CD4-positive, CD25-positive, alpha-beta regulatory T cell (primary cell): ENCODE results near the gene ZNF699. TPM values are rescaled to one million over a fixed set of nuclear protein-coding genes. Genes with fewer than 3 reads are reported as not detected.
"Not testable (repeated sequence)": the region's sequence is repeated elsewhere in the genome, so short reads cannot be mapped to it uniquely, and the experiment has no call there.

Experiments used
- ATAC-seq, 2 donors: fragments of 150-1000 bp; cut with Tn5 transposase; one replicate each; pipeline ENCODE4 v1.10.0; 2021; ENCODE audit warnings: low read depth in 2 of 2, moderate number of reproducible peaks in 2 of 2, moderate library complexity in 1 of 2
- DNase-seq, 3 donors: peaks; one replicate each; pipeline versions ENCODE4 v3.0.0 to v3.0.0-alpha.2; 2012 to 2022; ENCODE audit warnings: mixed read lengths in 1 of 3
- H3K27ac ChIP-seq: one replicate; pipeline ENCODE4 v1.7.0; 2013; ENCODE audit warnings: mild to moderate bottlenecking, low read length; ENCODE audit not compliant: insufficient read depth, poor library complexity, severe bottlenecking
- H3K27me3 ChIP-seq: one replicate; pipeline ENCODE4 v1.7.0; 2013; ENCODE audit warnings: low read length; ENCODE audit not compliant: control insufficient read depth, insufficient read depth
- H3K36me3 ChIP-seq: one replicate; pipeline ENCODE4 v1.7.0; 2013; ENCODE audit warnings: mild to moderate bottlenecking, low read length, moderate library complexity; ENCODE audit not compliant: control insufficient read depth, insufficient read depth
- H3K4me1 ChIP-seq: 2 replicates; pipeline ENCODE4 v1.7.0; 2013; ENCODE audit warnings: mild to moderate bottlenecking, low read length; ENCODE audit not compliant: insufficient read depth, control insufficient read depth, poor library complexity, severe bottlenecking
- H3K4me3 ChIP-seq: one replicate; pipeline ENCODE4 v1.7.0; 2013; ENCODE audit warnings: low read depth, mild to moderate bottlenecking, low read length, moderate library complexity
- H3K9me3 ChIP-seq, 2 experiments: 1 replicate in 1 of 2; 2 replicates in 1 of 2; pipeline ENCODE4 v1.7.0; 2013; ENCODE audit warnings: low read length in 2 of 2, mild to moderate bottlenecking in 1 of 2, moderate library complexity in 1 of 2; ENCODE audit not compliant: control insufficient read depth in 2 of 2
- H3K27ac Mint-ChIP-seq, 3 donors: one replicate each; pipeline ENCODE4 v1.8.0; 2020 to 2022; ENCODE audit warnings: mild to moderate bottlenecking in 3 of 3, mixed read lengths in 3 of 3, moderate library complexity in 2 of 3
- H3K27me3 Mint-ChIP-seq: one replicate; pipeline ENCODE4 v1.8.0; 2022; ENCODE audit warnings: mild to moderate bottlenecking, mixed read lengths
- H3K36me3 Mint-ChIP-seq: one replicate; pipeline ENCODE4 v1.8.0; 2020; ENCODE audit warnings: mixed read lengths
- H3K4me1 Mint-ChIP-seq, 4 donors: one replicate each; pipeline ENCODE4 v1.8.0; 2020 to 2022; ENCODE audit warnings: mixed read lengths in 4 of 4, mild to moderate bottlenecking in 1 of 4
- H3K4me3 Mint-ChIP-seq, 4 donors: one replicate each; pipeline ENCODE4 v1.8.0; 2020 to 2022; ENCODE audit warnings: mild to moderate bottlenecking in 4 of 4, mixed read lengths in 4 of 4, moderate library complexity in 3 of 4
- H3K9me3 Mint-ChIP-seq, 7 donors: one replicate each; pipeline ENCODE4 v1.8.0; 2020 to 2022; ENCODE audit warnings: mixed read lengths in 7 of 7, mild to moderate bottlenecking in 3 of 7, moderate library complexity in 2 of 7
- polyA plus RNA-seq, 4 donors: library from polyadenylated mRNA; unstranded; fragments of 300-500 nt; fragmentation: Illumina TruSeq; gene quantifications; one replicate each; pipeline ENCODE4 v1.2.3, GENCODE V29; 2021
- total RNA-seq: library from RNA; stranded (reverse); gene quantifications from one replicate; pipeline ENCODE4 v1.2.3, GENCODE V29; 2022

The ZNF699 gene
- total and polyA plus RNA-seq, 5 donors from 2014 or later = 11.7 to 41.7 (median 14.2) TPM

GRCh38 chr19:9342610-9343304, 33.1 kb upstream of the ZNF699 start:
- Histone ChIP-seq H3K4me1 (no peaks in the 10 kb centered on the region), H3K36me3 (peaks cover 53% of the 10 kb centered on the region), H3K9me3 (peaks cover 80 to 96% of the 10 kb centered on the region in 2 experiments), H3K27me3 (no peaks in the 10 kb centered on the region), H3K27ac (no peak overlapping the region), H3K4me3 (no peak overlapping the region)
- Mint-ChIP-seq H3K9me3 (peaks cover 0 to 87% (median 37%) of the 10 kb centered on the region in 7 donors), H3K4me1 (no peaks in the 10 kb centered on the region), H3K36me3 (peaks cover 59% of the 10 kb centered on the region), H3K4me3 (no peak overlapping the region), H3K27me3 (no peaks in the 10 kb centered on the region), H3K27ac (no peak overlapping the region)
- no peak for ATAC-seq
- no peak for DNase-seq

- DNase-seq (no peak), ATAC-seq (no peak)
- Mint-ChIP-seq H3K9me3 (peaks cover 0 to 82% (median 42%) of the 10 kb centered on the region in 7 donors), H3K27ac (no peak overlapping the region), H3K4me1 (peaks cover 5 to 22% (median 8%) of the 10 kb centered on the region in 4 donors), H3K27me3 (no peaks in the 10 kb centered on the region), H3K36me3 (peaks cover 62% of the 10 kb centered on the region), H3K4me3 (no peak overlapping the region)
- H3K27ac ChIP-seq = no peak overlapping the region
- no peaks in the 10 kb centered on the region for H3K27me3 ChIP-seq
- H3K9me3 ChIP-seq = peaks cover 70 to 96% of the 10 kb centered on the region in 2 experiments
- H3K4me1 ChIP-seq = no peaks in the 10 kb centered on the region
- peaks cover 61% of the 10 kb centered on the region for H3K36me3 ChIP-seq
- H3K4me3 ChIP-seq = no peak overlapping the region
Observed at GRCh38 chr19:9329999-9330398, 20.4 kb upstream of the ZNF699 start.

GRCh38 chr19:9324584-9324962, 14.9 kb upstream of the ZNF699 start:
- ATAC-seq (no peak), DNase-seq (no peak)
- Mint-ChIP-seq H3K27ac (peak overlapping the region; percentile 63 to 96 (median 79)), H3K4me3 (peak overlapping the region; percentile 94 to 99 (median 96)), H3K4me1 (peaks cover 11 to 40% (median 22%) of the 10 kb centered on the region in 4 donors), H3K27me3 (peaks cover 4% of the 10 kb centered on the region), H3K36me3 (peaks cover 31% of the 10 kb centered on the region), H3K9me3 (peaks cover 0 to 54% (median 20%) of the 10 kb centered on the region in 7 donors)
- Histone ChIP-seq H3K4me3 (peak overlapping the region; percentile 98), H3K4me1 (peaks cover 11% of the 10 kb centered on the region), H3K9me3 (peaks cover 23 to 50% of the 10 kb centered on the region in 2 experiments), H3K27ac (peak overlapping the region; percentile 83), H3K36me3 (peaks cover 27% of the 10 kb centered on the region), H3K27me3 (no peaks in the 10 kb centered on the region)

GRCh38 chr19:9323919-9324583, 14.4 kb upstream of the ZNF699 start, which contains the start of gene ZNF559:
TSS of gene ZNF559 (plus strand) at chr19:9324179. CDS start at chr19:9338550, 14,371 bp downstream.
- peak; percentile 96 for ATAC-seq
- Histone ChIP-seq H3K9me3 (peaks cover 19 to 45% of the 10 kb centered on the region in 2 experiments), H3K27ac (peak within 1 kb of the TSS; percentile 83), H3K4me1 (peaks cover 11% of the 10 kb centered on the region), H3K27me3 (no peaks in the 10 kb centered on the region), H3K36me3 (peaks cover 24% of the 10 kb centered on the region), H3K4me3 (peak within 1 kb of the TSS; percentile 98)
- peak; percentile 89 to 96 (median 96) for DNase-seq
- Mint-ChIP-seq H3K27ac (peak within 1 kb of the TSS; percentile 90 to 96 (median 91)), H3K36me3 (peaks cover 26% of the 10 kb centered on the region), H3K27me3 (peaks cover 4% of the 10 kb centered on the region), H3K4me1 (peaks cover 11 to 40% (median 22%) of the 10 kb centered on the region in 4 donors), H3K4me3 (peak within 1 kb of the TSS; percentile 94 to 99 (median 96)), H3K9me3 (peaks cover 0 to 50% (median 20%) of the 10 kb centered on the region in 7 donors)

- peaks cover 4% of the 10 kb centered on the region for H3K27me3 Mint-ChIP-seq
- H3K27ac Mint-ChIP-seq = peak overlapping the region; percentile 90 to 96 (median 91)
- Histone ChIP-seq H3K27me3 (no peaks in the 10 kb centered on the region), H3K36me3 (peaks cover 19% of the 10 kb centered on the region), H3K9me3 (peaks cover 14 to 40% of the 10 kb centered on the region in 2 experiments), H3K4me1 (peaks cover 11% of the 10 kb centered on the region), H3K27ac (peak overlapping the region; percentile 83), H3K4me3 (peak overlapping the region; percentile 98)
- peaks cover 20% of the 10 kb centered on the region for H3K36me3 Mint-ChIP-seq
- ATAC-seq (peak; percentile 5 to 17), DNase-seq (peak in 2 of 3 donors; percentile 34 to 74)
- peak overlapping the region; percentile 94 to 99 (median 96) for H3K4me3 Mint-ChIP-seq
- H3K9me3 Mint-ChIP-seq = peaks cover 0 to 46% (median 20%) of the 10 kb centered on the region in 7 donors
- H3K4me1 Mint-ChIP-seq = peaks cover 11 to 38% (median 22%) of the 10 kb centered on the region in 4 donors
Observed at GRCh38 chr19:9323557-9323918, 13.9 kb upstream of the ZNF699 start.

- H3K4me3 Mint-ChIP-seq = peak overlapping the region; percentile 54 to 97 (median 78)
- not testable (repeated sequence) for H3K27ac ChIP-seq, DNase-seq, H3K4me3 ChIP-seq, H3K27me3 Mint-ChIP-seq, H3K27me3 ChIP-seq, ATAC-seq, H3K27ac Mint-ChIP-seq, H3K36me3 ChIP-seq
- peaks cover 13% of the 10 kb centered on the region for H3K36me3 Mint-ChIP-seq
- Histone ChIP-seq H3K4me1 (peaks cover 11% of the 10 kb centered on the region), H3K9me3 (peaks cover 3 to 26% of the 10 kb centered on the region in 2 experiments)
- H3K4me1 Mint-ChIP-seq = peaks cover 7 to 33% (median 22%) of the 10 kb centered on the region in 4 donors
- peaks cover 0 to 33% (median 12%) of the 10 kb centered on the region in 7 donors for H3K9me3 Mint-ChIP-seq
Observed at GRCh38 chr19:9322201-9322600, 12.6 kb upstream of the ZNF699 start.

- not testable (repeated sequence) for H3K4me3 ChIP-seq, ATAC-seq, H3K4me3 Mint-ChIP-seq, H3K27me3 Mint-ChIP-seq, H3K27ac Mint-ChIP-seq, DNase-seq, H3K27me3 ChIP-seq, H3K36me3 ChIP-seq, H3K27ac ChIP-seq
- H3K9me3 Mint-ChIP-seq = peaks cover 0 to 29% (median 12%) of the 10 kb centered on the region in 7 donors
- peaks cover 7 to 33% (median 22%) of the 10 kb centered on the region in 4 donors for H3K4me1 Mint-ChIP-seq
- H3K9me3 ChIP-seq = peaks cover 3 to 22% of the 10 kb centered on the region in 2 experiments
- H3K4me1 ChIP-seq = peaks cover 11% of the 10 kb centered on the region
- H3K36me3 Mint-ChIP-seq = peaks cover 13% of the 10 kb centered on the region
Observed at GRCh38 chr19:9321756-9322155, 12.1 kb upstream of the ZNF699 start.
